SU-DHL-6 (cell line): Measurements from ENCODE around the gene ANKRD39.
"Not testable (repeated sequence)": the region's sequence is repeated elsewhere in the genome, so short reads cannot be mapped to it uniquely, and the experiment has no call there.

Experiments
- H2AFZ ChIP-seq: fragments of 200-600 bp; sonication (generic); 2 replicates; pipeline ENCODE4 v1.6.1; 2014; ENCODE audit warnings: low read depth, mild to moderate bottlenecking, moderate library complexity, mixed read lengths, antibody characterized with exemption, low read length; ENCODE audit not compliant: severe bottlenecking
- H3F3A ChIP-seq: fragments of 200-600 bp; shearing (Covaris generic); 2 replicates; pipeline ENCODE4 v1.6.0; 2016; ENCODE audit warnings: antibody characterized with exemption, mild to moderate bottlenecking; ENCODE audit not compliant: insufficient read depth
- H3K27ac ChIP-seq: fragments of 200-600 bp; sonication (generic); 2 replicates; pipeline ENCODE4 v1.5.1; 2016; ENCODE audit warnings: low read depth, mild to moderate bottlenecking, low read length, moderate library complexity, mixed read lengths
- H3K27me3 ChIP-seq: fragments of 200-600 bp; sonication (generic), shearing (Covaris generic); 2 replicates; pipeline ENCODE4 v1.6.0; 2014; ENCODE audit warnings: mild to moderate bottlenecking, low read length
- H3K36me3 ChIP-seq: fragments of 200-600 bp; sonication (generic); 2 replicates; pipeline ENCODE4 v1.6.1; 2014; ENCODE audit warnings: mild to moderate bottlenecking, low read length, mixed read lengths
- H3K4me2 ChIP-seq: fragments of 300-600, 200-600 bp; shearing (Covaris generic), sonication (generic); 2 replicates; pipeline ENCODE4 v1.6.0; 2014; ENCODE audit warnings: low read length, low read depth, mild to moderate bottlenecking; ENCODE audit not compliant: poor library complexity, severe bottlenecking
- H3K4me3 ChIP-seq: fragments of 200-600 bp; sonication (generic); 2 replicates; pipeline ENCODE4 v1.5.1; 2014; ENCODE audit warnings: antibody characterized with exemption, low read length, mild to moderate bottlenecking, mixed read lengths; ENCODE audit not compliant: insufficient read depth, poor library complexity, severe bottlenecking
- H3K79me2 ChIP-seq: fragments of 200-600 bp; sonication (generic); 2 replicates; pipeline ENCODE4 v1.6.1; 2014; ENCODE audit warnings: mild to moderate bottlenecking, low read length, moderate library complexity; ENCODE audit not compliant: insufficient read depth
- H3K9ac ChIP-seq: fragments of 200-600 bp; sonication (generic); 2 replicates; pipeline ENCODE4 v1.7.0; 2014; ENCODE audit warnings: mild to moderate bottlenecking, low read length
- H3K9me2 ChIP-seq: fragments of 200-600 bp; sonication (generic); replicated peaks from 2 replicates; pipeline ENCODE4 v1.6.1; 2014; ENCODE audit warnings: low read length; ENCODE audit not compliant: insufficient read depth
- H3K9me3 ChIP-seq: fragments of 200-600 bp; sonication (generic); 2 replicates; pipeline ENCODE4 v1.6.1; 2014; ENCODE audit warnings: low read length, mixed read lengths; ENCODE audit not compliant: insufficient read depth
- H4K20me1 ChIP-seq: fragments of 200-600 bp; sonication (generic); 2 replicates; pipeline ENCODE4 v1.6.1; 2014; ENCODE audit warnings: low read depth, mild to moderate bottlenecking, antibody characterized with exemption, low read length, moderate library complexity, mixed read lengths
- CTCF ChIP-seq: fragments of 200-600 bp; sonication (generic); IDR thresholded peaks from one replicate; pipeline ENCODE4 v1.5.1; 2017; ENCODE audit warnings: antibody characterized with exemption, mild to moderate bottlenecking, low read length, moderate library complexity; ENCODE audit not compliant: insufficient read depth, poor library complexity, severe bottlenecking
- EZH2phosphoT487 ChIP-seq: fragments of 200-600 bp; sonication (generic), shearing (Covaris generic); conservative IDR thresholded peaks from 2 replicates; pipeline ENCODE4 v1.6.1; 2018; ENCODE audit warnings: mild to moderate bottlenecking, antibody characterized with exemption, low read length, moderate library complexity, mixed read lengths

ANKRD39 gene

GRCh38 chr2:96866149-96866548 is 8.3 kb upstream of the ANKRD39 start:
- H3K79me2 ChIP-seq = no peaks in the 10 kb centered on the region
- H3K36me3 ChIP-seq = no peaks in the 10 kb centered on the region
- no peaks in the 10 kb centered on the region for H3F3A ChIP-seq
- no peaks in the 10 kb centered on the region for H4K20me1 ChIP-seq
- H3K4me3 ChIP-seq = no peak overlapping the region
- no peaks in the 10 kb centered on the region for H3K9me3 ChIP-seq
- H3K9ac ChIP-seq = no peak overlapping the region
- TF ChIP-seq EZH2phosphoT487 = no peak
- TF ChIP-seq CTCF = no peak
- H3K9me2 ChIP-seq = no peaks in the 10 kb centered on the region
- H3K27me3 ChIP-seq = no peaks in the 10 kb centered on the region
- H2AFZ ChIP-seq = no peak overlapping the region
- no peak overlapping the region for H3K4me2 ChIP-seq
- H3K27ac ChIP-seq = no peak overlapping the region

- Histone ChIP-seq H2AFZ (no peak overlapping the region), H3K36me3 (no peaks in the 10 kb centered on the region), H3K4me2 (no peak overlapping the region), H4K20me1 (no peaks in the 10 kb centered on the region), H3K27ac (no peak overlapping the region), H3K27me3 (no peaks in the 10 kb centered on the region), H3F3A (no peaks in the 10 kb centered on the region), H3K9me2 (no peaks in the 10 kb centered on the region), H3K9ac (no peak overlapping the region), H3K79me2 (no peaks in the 10 kb centered on the region), H3K9me3 (no peaks in the 10 kb centered on the region), H3K4me3 (no peak overlapping the region)
- no peak for TF ChIP-seq EZH2phosphoT487
Observed at GRCh38 chr2:96865654-96866053, 7.8 kb upstream of the ANKRD39 start.

GRCh38 chr2:96864343-96865091 is 6.7 kb upstream of the ANKRD39 start:
- no peak overlapping the region for H3K4me2 ChIP-seq
- H2AFZ ChIP-seq = no peak overlapping the region
- no peak overlapping the region for H3K9ac ChIP-seq
- no peaks in the 10 kb centered on the region for H3K79me2 ChIP-seq
- TF ChIP-seq EZH2phosphoT487 (no peak), CTCF (no peak)
- H4K20me1 ChIP-seq = no peaks in the 10 kb centered on the region
- no peaks in the 10 kb centered on the region for H3K36me3 ChIP-seq
- no peak overlapping the region for H3K4me3 ChIP-seq
- H3K27me3 ChIP-seq = no peaks in the 10 kb centered on the region
- H3K9me3 ChIP-seq = no peaks in the 10 kb centered on the region
- H3K9me2 ChIP-seq = no peaks in the 10 kb centered on the region
- no peaks in the 10 kb centered on the region for H3F3A ChIP-seq
- H3K27ac ChIP-seq = no peak overlapping the region

GRCh38 chr2:96863575-96864342 is 5.9 kb upstream of the ANKRD39 start:
- H3K79me2 ChIP-seq = no peaks in the 10 kb centered on the region
- TF ChIP-seq EZH2phosphoT487 = no peak
- no peak for TF ChIP-seq CTCF
- H2AFZ ChIP-seq = no peak overlapping the region
- no peak overlapping the region for H3K27ac ChIP-seq
- H3K4me2 ChIP-seq = no peak overlapping the region
- no peak overlapping the region for H3K9ac ChIP-seq
- H3K9me2 ChIP-seq = no peaks in the 10 kb centered on the region
- no peak overlapping the region for H3K4me3 ChIP-seq
- H4K20me1 ChIP-seq = no peaks in the 10 kb centered on the region
- H3K9me3 ChIP-seq = no peaks in the 10 kb centered on the region
- H3K27me3 ChIP-seq = no peaks in the 10 kb centered on the region
- H3K36me3 ChIP-seq = no peaks in the 10 kb centered on the region
- H3F3A ChIP-seq = no peaks in the 10 kb centered on the region

GRCh38 chr2:96863056-96863455 is 5.2 kb upstream of the ANKRD39 start:
- not testable (repeated sequence) for H3F3A ChIP-seq, H3K36me3 ChIP-seq, H3K4me2 ChIP-seq, H3K4me3 ChIP-seq, H2AFZ ChIP-seq, H3K9ac ChIP-seq, H3K27ac ChIP-seq, H3K9me3 ChIP-seq, H4K20me1 ChIP-seq, H3K9me2 ChIP-seq, H3K79me2 ChIP-seq, H3K27me3 ChIP-seq
